HG03025 (cell line): ENCODE data around the gene HABP2.

Experiments
- ATAC-seq: cut with Tn5 transposase; IDR thresholded peaks from one replicate; pipeline ENCODE4 v1.9.1; 2021; ENCODE audit warnings: mild to moderate bottlenecking, moderate library complexity; ENCODE audit not compliant: unreplicated experiment, low FRiP score

HABP2 gene

GRCh38 chr10:113552701-113553100 is at the start of gene HABP2:
Gene HABP2 (plus strand): TSS chr10:113553053. CDS start chr10:113553122, 69 bp downstream.
- ATAC-seq, result no peak

GRCh38 chr10:113503930-113504329 is 48.9 kb upstream of the HABP2 start:
- ATAC-seq, result no peak

GRCh38 chr10:113504423-113504822 is 48.4 kb upstream of the HABP2 start:
- ATAC-seq, result no peak

- no peak for ATAC-seq
Observed at GRCh38 chr10:113506476-113506875, 46.4 kb upstream of the HABP2 start.

GRCh38 chr10:113511419-113511818 is 41.4 kb upstream of the HABP2 start:
- ATAC-seq, result no peak

- ATAC-seq, result no peak
Observed at GRCh38 chr10:113515161-113515560, 37.7 kb upstream of the HABP2 start.

- no peak for ATAC-seq
Observed at GRCh38 chr10:113515601-113516000, 37.3 kb upstream of the HABP2 start.

- no peak for ATAC-seq
Observed at GRCh38 chr10:113516061-113516460, 36.8 kb upstream of the HABP2 start.

- no peak for ATAC-seq
Observed at GRCh38 chr10:113517165-113517900, 35.5 kb upstream of the HABP2 start.

- no peak for ATAC-seq
Observed at GRCh38 chr10:113517901-113518260, 35.0 kb upstream of the HABP2 start.

- ATAC-seq, result no peak
Observed at GRCh38 chr10:113518415-113518814, 34.4 kb upstream of the HABP2 start.

GRCh38 chr10:113518816-113519591 is 33.8 kb upstream of the HABP2 start:
- no peak for ATAC-seq

GRCh38 chr10:113519681-113520115 is 33.2 kb upstream of the HABP2 start:
- ATAC-seq, result no peak

GRCh38 chr10:113520261-113520660 is 32.6 kb upstream of the HABP2 start:
- no peak for ATAC-seq

GRCh38 chr10:113520690-113521474 is 32.0 kb upstream of the HABP2 start:
- ATAC-seq, result peak; percentile 51

GRCh38 chr10:113521475-113521795 is 31.4 kb upstream of the HABP2 start:
- no peak for ATAC-seq

GRCh38 chr10:113522460-113522859 is 30.4 kb upstream of the HABP2 start:
- no peak for ATAC-seq

GRCh38 chr10:113523071-113523470 is 29.8 kb upstream of the HABP2 start:
- ATAC-seq, result no peak

- ATAC-seq, result no peak
Observed at GRCh38 chr10:113523628-113524027, 29.2 kb upstream of the HABP2 start.

GRCh38 chr10:113524120-113524519 is 28.7 kb upstream of the HABP2 start:
- no peak for ATAC-seq
